DMS79 treated with DMSO at 0.1 percent for 48 hours (cell line): ENCODE data around the gene KIRREL3.

Experiments
- DNase-seq: peaks from one replicate; lab custom pipeline; 2025; lab: John Stamatoyannopoulos, UW

KIRREL3 gene

DNA sequence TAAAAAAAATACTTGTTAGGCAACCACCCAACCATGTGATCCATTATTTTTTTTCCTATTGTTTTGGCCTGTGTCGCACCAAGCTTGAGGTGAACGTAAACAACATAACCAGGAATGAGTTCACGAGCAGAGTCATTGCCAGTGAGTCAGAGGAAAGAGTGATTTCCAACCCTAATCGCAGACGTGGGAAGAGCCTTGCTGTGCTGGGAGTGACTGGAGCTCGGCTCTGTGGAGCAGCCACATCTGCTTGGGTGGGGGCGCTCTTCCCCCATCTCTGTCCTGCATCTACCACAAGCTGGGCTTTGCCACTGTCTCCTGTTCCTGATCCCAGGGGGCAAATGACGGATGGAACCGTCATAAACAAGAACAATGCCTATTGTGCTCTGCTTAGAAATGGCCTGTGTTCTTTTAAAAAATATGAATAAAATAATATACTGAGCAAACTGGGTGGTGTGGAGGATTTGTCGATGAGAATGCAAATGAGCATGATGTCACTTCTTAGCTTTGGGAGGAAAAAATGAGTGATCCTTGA, 210.0 kb downstream of the KIRREL3 start:
- no peak for DNase-seq

DNA sequence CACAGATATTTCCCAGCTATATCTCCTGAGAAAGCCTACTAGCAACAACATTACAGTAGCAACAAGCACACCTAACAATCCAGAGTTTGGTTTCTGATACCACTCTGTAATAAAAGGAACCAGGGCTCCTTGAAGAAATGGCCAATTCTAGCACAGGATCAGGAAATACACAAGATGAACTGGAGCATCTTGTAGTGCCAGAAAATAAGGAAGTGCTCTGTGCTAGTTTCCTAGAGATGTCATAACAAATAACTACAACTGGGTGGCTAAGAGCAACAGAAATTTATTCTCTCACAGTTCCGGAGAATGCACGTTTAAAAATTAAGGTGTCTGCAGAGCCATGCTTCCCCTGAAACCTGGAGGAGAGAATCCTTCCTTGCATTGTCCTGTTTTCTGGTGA, 217.8 kb downstream of the KIRREL3 start:
- no peak for DNase-seq

DNA sequence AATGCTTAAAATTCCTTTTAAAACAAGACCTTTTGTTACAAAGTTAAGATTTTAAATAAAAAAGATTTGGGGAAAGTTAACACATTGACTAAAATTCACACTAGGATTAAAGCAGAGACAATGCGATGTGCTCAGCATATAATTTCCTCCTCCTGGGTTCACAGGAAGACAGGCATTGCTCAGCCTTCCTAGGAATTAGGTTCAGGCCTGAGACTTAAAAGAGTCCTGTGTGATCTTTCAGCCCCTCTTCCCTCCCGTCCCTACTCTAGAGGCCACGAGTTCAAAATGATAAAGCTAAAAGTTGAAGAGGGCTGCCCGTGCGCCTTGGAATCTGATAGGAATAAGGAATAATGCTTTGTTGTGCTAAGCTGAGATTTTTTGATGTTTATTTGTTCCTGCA, 218.6 kb downstream of the KIRREL3 start:
- no peak for DNase-seq

DNA sequence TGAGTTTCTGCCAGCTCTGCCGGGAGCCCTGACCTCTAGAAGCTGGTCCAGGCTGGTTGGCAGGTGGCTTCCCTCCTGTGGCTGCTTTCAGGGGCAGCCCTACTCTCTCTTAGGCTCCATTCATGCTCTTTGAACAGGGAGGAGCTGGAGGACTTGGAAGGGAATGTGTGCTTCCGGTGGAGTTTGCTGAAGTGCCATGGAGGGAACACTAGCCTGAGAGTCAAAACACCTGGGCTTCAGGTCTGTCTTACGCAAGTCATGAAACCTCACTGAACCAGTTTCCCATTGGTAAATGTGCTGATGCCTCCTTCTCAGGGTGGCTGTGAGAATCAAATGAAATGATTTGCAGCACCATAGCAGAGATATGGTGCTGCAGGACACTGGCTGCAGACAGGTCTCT, 224.5 kb downstream of the KIRREL3 start:
- DNase-seq: no peak

DNA sequence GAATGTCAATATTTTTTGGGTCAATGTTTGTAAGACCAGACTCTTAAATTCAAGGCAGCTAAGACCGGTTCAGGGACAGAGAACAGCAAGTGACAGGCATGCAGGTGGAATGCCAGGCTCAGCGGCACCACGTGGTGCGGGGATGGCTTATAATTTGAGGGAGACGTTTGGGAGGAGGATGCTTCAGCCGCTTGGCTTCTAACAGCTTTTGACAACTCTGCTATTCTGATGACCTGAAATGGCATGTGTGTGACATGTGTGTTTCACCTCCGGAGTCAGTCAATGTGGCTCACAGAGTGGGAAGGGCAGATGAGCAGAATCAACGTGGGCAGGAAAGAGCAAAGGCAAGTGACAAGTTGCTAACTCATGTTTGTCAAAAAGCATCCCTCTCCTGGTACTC, 228.3 kb downstream of the KIRREL3 start:
- no peak for DNase-seq

DNA sequence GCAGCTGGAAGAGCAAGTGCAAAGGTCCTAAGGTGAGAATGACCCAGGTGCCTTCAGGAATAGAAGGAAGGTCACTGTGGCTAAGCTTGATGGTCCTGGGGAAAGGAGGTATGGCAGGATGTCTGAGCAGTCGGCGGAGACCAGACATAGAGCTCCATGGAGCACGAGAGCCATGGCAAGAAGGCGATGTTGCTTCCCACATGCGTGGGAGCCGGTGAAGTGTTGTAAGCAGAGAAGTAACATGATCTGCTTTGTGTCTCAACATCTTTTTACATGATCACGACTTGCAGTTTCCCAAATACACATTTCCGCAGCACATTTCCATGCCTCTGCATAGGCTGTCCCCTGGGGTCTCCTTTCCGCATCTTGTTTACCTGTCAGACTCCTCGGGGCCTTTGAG, 231.9 kb downstream of the KIRREL3 start:
- DNase-seq: no peak

DNA sequence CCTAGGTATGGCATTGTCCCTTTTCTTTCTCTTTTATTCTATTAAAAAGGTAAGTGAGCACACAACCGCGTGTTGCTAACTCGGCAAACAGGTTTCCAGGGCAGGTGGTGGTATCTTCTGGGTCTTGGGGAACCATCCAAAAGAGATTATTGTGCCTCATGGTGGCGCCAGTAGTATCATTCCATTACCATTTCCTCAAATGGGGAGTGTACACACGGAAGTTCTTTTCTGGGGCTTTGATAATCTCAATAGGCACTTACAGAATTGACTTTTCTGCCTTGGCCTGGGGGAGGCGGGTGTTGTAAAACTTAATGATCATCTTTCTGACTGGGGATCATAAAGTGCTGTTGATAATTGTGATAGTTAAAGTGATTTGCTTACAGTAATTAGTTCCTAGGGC, 234.1 kb downstream of the KIRREL3 start:
- no peak for DNase-seq

DNA sequence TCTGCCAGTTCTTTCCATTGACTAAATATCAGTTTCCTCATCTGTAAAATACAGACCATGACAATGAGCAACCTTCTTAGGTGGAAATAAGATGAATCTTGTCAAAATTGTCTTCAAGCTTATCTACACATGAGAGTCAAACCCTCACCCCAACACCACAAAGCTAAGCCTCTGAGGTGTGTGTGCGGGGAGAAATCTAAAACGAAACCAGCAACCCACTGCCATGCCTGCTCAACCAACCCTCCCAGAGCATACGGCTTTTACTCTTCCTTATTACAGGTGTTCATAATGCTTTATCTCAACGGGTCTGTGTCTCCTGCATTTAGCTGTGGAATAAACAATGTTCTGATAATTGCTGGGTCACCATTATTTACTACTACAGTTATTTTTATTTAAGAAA, 235.4 kb downstream of the KIRREL3 start:
- DNase-seq: no peak

DNA sequence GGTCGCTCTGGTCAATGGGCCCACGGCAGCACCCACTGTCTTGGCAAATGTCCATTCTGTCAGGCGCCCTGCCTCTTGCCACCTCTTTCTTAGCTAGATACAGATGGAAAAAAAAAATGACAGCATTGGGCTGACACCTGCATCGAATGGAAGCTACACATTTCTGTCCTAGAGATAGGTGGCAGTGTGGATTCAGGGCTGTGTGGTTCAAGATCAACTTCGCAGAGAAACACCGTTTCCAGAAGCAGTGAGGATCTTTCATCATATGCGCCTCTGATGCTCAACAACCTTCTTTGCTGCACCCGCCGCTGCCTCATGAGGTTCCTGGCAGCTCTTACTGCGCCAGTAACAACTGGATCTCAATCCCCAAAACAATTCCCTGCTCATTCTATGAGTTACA, 236.3 kb downstream of the KIRREL3 start:
- DNase-seq: no peak

DNA sequence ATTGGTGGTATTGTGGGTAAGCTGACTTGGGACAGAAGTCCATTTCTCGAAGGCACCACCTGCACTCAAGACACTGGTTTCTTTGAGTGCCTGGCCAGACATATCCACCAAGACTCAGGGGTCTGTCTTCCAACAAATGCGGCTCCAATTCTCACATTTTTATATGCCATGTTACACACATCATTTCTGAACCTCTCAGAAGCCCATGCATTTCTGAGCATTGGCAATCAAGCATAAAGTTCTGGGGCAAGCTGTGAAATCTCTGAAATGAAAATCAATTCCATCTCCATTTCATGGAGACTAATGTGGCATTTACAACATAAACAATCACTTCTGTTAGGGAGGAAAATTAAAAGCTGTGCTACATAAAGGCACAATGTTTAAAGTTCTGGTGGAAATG, 243.7 kb downstream of the KIRREL3 start:
- no peak for DNase-seq

DNA sequence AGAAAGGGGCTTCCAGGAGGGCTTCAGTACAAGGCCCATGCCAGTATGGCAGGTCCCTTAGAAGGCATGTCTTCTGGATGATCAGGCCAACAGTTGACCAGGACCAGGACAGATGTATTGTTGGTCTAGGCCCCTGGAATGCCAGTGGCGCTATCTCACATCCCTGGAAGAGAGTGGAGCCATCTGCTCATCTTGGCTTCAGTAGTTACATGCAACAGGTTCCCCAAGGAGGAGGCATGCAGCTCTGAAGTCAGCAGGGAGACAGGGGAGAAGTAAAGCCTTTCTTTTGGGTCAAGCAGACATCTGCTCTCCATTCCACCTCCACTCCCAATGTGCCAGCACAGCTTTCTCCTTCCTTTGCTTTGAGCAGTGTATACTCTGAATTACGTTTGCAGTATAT, 244.1 kb downstream of the KIRREL3 start:
- no peak for DNase-seq

DNA sequence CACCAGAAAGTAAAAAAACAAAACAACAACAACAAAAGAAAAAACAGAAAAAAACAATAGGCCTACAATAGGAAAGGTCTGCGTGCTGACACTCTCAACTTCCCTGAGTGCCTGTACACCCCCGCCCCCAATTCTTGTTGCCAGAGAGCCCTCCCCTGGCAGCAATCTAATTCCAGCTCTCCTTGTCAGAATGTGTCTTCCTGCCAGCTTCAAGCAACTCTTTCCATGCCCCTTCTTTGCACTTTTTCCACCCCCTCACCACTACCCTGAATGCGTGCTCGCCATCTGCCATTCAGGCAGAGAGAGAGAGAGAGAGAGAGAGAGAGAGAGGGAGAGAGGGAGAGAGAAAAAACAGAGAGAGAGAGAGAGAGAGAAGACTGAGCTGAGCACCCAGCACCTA, 245.0 kb downstream of the KIRREL3 start:
- no peak for DNase-seq

DNA sequence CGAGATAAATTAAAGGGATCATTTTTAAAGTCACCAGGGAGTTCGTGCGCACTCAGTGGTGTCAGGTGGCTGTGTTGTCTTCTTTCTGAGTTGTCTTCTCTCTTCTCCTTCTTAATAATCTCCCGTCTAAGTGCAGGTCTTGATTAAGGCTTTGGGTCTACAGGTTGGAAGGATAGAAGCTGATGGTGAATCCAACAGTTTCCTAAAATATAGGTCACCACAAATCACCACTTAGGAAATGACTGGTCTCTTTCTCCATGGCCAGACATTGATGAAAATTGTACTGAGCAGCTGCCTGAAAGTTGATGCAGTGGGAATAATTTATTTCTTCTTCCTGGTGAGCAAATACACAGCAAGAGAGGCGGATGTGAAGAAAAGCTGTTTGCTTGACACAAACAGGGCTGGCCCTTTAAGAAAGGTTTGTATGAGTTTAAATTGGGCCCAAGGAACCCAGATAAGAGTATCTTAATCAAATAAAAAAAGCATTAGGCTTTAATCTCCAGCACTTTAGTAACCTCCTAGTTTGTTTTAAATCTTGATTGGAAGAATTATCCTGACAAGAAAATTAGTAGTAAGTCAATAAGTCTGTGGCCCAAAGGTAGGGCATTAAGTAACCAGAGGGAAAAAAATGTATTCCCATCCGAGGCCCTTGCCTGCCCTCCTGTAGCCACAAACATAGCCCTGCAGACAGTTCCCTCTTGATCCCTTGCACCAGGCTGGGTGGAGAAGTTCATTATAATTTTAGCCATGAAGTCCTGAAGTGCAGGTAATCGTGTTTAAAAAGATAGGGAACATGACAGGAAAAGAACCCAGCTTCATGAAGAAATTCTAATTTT, 245.8 kb downstream of the KIRREL3 start:
- DNase-seq: no peak

DNA sequence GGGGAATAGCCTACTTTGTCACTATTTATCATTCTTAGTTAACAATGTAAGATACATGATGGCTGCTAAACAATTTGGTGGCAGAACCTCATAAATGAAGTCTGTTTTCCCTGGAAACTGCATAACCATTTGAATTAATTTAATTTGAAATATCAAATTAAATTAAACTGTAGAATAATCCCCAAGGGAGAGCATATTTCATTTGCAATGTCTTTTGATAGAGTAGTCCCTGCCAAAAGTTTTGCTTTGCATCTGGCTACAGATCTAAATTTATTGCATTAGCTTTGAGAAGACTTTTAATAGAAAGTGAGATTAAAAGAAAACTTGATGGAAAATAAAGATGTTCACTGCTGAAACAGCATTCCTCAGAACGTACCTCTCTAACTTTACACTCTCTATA, 246.6 kb downstream of the KIRREL3 start:
- DNase-seq: no peak

DNA sequence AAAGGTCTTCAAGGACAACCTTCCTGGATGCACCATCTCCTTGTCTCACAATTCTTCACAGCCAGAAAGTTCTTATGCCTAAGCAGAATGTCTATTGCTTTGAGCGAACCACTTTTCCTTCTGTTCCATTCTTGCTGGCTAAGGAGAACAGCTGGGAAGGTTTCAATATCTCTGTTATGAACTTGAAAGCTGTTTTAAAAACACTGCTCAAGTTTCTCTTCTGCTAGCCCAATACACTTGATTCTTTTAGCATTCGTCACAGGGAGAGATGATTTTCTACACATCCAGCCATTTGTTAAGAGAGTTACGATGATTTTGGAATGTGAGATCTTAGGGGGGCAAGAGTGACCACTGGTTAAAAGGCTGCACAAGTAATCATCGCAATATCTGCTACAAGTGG, 249.3 kb downstream of the KIRREL3 start:
- no peak for DNase-seq

DNA sequence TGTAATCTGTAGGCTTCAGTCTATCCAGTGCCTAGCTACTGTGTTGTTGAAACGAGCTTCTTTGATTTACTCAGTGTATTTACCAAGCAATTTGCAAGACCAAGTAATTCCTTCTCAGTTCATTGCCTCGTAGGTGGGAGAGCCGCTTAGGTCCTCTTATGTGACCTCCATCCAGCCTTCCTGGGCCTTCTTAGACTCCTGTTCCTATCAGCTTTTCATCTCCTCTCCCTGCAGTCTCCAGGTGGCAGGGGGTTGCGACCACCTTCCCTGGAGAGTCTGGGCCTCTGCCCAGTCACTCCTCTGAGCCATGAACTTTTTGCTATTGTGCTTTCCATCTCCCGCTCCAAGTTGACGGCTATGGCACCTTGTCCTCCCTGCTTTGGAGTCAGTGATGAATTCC, 251.8 kb downstream of the KIRREL3 start:
- DNase-seq: no peak

DNA sequence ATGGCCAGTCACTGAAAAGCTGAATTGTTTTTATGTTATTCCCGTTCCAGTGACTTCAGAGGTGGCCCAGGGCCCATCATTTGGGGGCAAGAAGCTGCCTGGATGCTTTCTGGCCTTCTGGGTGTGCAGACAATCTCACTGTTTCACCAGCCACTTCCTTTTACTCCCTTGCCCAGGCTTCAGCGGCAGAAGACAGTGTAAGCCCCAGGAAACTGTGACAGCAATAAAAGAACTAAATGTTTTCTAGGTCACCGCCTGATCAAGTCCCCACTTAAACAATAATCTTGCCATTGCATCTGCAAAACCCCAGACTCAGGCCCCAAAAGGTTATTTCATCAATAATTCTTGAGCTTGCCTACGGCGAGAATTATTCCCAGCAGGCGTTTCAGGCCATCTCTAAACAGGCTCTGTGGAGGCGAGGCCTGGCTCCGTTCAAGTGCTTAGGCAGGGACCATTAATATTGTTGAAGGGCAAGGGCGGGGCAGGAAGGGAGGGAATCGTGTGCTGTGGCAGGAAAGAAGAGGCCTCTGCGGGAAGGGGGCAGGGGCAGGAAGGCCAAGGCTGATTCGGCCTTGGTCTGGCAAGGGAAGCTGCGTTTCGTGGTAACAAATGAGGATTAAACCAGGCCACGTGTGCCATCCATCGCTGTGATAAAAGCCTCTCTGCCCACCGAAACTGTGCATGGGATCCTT, 252.3 kb downstream of the KIRREL3 start:
- peak; percentile 98 for DNase-seq

DNA sequence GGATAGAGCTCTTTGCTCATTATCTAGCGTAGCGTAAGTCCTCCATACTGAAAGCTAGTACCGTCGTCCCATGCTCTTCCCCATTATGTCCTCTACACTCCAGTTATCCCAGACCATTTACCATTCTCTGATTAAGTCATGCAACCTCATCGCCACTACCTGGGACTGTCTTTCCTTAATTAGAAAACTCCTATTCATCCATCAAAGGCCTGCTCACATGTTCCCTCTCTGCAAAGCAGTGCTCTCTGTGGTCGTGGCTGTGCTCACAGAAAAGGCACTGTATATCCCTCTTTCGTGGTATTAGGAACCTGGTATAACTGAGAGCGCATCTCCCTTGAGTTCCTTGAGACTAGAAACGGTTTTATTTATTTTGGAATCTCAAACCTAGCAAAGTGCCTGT, 253.3 kb downstream of the KIRREL3 start:
- no peak for DNase-seq

DNA sequence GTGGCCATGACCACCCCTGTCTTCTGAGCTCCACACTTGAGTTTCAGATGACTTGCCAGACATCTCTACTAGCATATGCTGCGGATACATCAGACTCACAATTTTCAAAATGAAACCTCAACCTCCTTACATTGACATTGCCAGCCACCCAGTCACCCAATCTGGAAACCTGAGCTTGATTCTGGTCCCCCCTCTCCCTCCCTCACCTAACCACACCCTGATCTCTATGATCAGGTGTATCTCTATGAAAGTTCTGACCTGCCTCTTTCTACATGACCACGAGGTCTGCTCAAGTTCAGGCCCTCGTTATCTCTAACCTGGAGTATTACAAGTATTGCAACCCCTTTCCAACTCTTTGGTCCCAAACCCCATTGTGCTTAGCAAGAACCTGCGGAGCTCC, 254.1 kb downstream of the KIRREL3 start:
- DNase-seq: no peak

DNA sequence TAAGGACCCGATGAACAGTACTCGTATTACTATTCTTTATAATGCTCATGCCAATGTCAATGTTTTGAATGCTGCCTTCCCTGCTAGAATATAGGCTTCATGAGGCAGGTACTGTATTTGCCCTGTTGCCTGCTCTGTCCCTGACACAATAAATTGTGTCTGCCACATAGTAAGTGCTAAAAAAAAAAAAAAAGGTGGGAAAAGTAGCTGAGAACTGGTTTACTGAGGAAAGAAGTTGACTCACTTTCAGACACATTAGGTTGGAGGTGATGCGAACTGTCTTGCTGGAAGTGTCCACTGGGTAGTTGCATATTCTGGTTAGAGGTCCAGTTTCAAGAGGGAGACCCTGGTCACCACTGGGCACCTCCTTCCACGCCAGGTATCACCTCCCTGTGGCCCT, 255.9 kb downstream of the KIRREL3 start:
- no peak for DNase-seq

DNA sequence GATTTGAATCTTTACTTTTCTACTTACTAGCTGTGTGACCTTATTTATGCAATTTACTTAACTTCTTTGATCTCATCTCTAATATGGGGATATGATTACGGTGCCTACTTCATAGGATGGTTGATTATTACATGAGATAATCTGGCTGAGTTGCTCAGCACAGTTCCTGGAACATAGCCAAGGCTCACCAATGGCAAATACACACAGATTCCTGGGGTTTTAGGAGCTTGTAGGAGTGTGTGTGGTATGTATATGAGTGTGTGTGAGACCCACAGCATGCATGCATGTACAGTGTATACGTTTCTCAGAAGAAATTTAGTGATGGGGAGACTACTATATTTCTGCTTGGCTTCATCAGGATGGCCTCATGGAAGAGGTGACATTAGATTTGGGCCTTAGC, 256.9 kb downstream of the KIRREL3 start:
- no peak for DNase-seq

DNA sequence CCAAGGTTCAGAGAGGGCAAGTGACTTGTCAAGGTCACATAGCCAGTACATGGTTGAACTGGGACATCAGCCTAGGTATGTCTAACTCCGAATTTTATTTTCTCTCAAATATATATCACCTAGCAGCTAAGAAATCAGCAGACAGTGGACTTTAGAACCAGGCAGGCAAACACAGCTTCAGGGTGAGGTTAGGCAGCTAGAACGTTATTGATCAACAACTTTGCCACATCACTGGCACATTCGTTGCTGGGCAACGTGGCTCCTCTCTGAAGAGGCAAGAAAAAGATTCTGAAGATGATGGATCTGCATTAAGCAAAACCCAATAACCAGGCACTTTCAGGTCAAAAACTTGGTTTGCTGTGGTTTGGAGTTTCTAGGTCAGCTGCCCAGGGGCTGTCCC, 258.0 kb downstream of the KIRREL3 start:
- no peak for DNase-seq

DNA sequence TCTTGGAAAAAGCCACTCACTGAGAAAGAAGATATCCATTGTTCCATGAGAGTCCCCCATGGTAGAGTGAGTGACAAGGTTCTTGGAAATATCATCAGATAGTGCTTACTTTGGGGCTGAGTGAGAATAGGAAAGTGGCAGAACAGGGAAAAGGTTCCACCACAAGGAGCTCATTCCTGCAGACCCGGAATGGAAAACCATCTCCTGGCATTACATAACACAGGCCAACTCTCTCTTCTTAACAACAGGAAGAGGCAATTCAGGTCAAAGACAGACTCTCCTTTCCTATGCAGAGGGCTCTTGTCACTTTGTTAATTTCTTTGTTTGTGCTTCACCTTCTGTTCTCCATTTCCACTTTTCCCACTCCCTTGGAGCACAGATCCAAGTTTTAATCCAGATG, 259.7 kb downstream of the KIRREL3 start:
- DNase-seq: no peak
